HG03558 (cell line): ENCODE measurements around the gene MROH7.

Experiments used
- ATAC-seq: cut with Tn5 transposase; IDR thresholded peaks from one replicate; pipeline ENCODE4 v1.9.1; 2021; ENCODE audit warnings: moderate number of reproducible peaks; ENCODE audit not compliant: unreplicated experiment; ENCODE audit errors: extremely low read depth

Gene MROH7

GRCh38 chr1:54649130-54649898, 7.7 kb downstream of the MROH7 start:
- no peak for ATAC-seq

GRCh38 chr1:54649921-54650320, 8.3 kb downstream of the MROH7 start:
- no peak for ATAC-seq

- no peak for ATAC-seq
Measured at GRCh38 chr1:54650417-54650816, 8.8 kb downstream of the MROH7 start.

GRCh38 chr1:54651608-54652007, 10.0 kb downstream of the MROH7 start:
- no peak for ATAC-seq

GRCh38 chr1:54652168-54652567, 10.6 kb downstream of the MROH7 start:
- ATAC-seq = no peak

- no peak for ATAC-seq
Measured at GRCh38 chr1:54653036-54653435, 11.4 kb downstream of the MROH7 start.

- ATAC-seq = no peak
Measured at GRCh38 chr1:54658164-54658913, 16.8 kb downstream of the MROH7 start.

- no peak for ATAC-seq
Measured at GRCh38 chr1:54663725-54664124, 22.1 kb downstream of the MROH7 start.

GRCh38 chr1:54664364-54664763, 22.8 kb downstream of the MROH7 start:
- ATAC-seq = no peak

GRCh38 chr1:54665852-54666251, 24.3 kb downstream of the MROH7 start:
- no peak for ATAC-seq

- no peak for ATAC-seq
Measured at GRCh38 chr1:54666333-54666732, 24.7 kb downstream of the MROH7 start.

- ATAC-seq = no peak
Measured at GRCh38 chr1:54667797-54668196, 26.2 kb downstream of the MROH7 start.

GRCh38 chr1:54668567-54668966, 27.0 kb downstream of the MROH7 start:
- no peak for ATAC-seq

- no peak for ATAC-seq
Measured at GRCh38 chr1:54671985-54672608, 30.5 kb downstream of the MROH7 start.

GRCh38 chr1:54678776-54679643, 37.4 kb downstream of the MROH7 start:
- ATAC-seq = no peak

GRCh38 chr1:54679706-54680105, 38.1 kb downstream of the MROH7 start:
- no peak for ATAC-seq

GRCh38 chr1:54680387-54680786, 38.8 kb downstream of the MROH7 start:
- no peak for ATAC-seq

GRCh38 chr1:54681358-54681757, 39.8 kb downstream of the MROH7 start:
- ATAC-seq = no peak

GRCh38 chr1:54683453-54683852, 41.9 kb downstream of the MROH7 start:
- no peak for ATAC-seq

GRCh38 chr1:54685335-54685905, 43.8 kb downstream of the MROH7 start:
- no peak for ATAC-seq
